ENCODE measurements around the gene CDC45. TPM values are rescaled to one million over a fixed set of nuclear protein-coding genes. Genes with fewer than 3 reads are reported as not detected.

CDC45 gene
- 3.0 and 3.7 TPM in 2 replicates for total RNA-seq
- long read RNA-seq, transcript CDC45-201 (19 exons, 1,976 nt): major isoform, 30 of 40 reads
- long read RNA-seq, partial matches to known transcripts: 1 of 40 reads
- long read RNA-seq, other reads (novel, unspliced or antisense): 6 of 40 reads

GRCh38 chr22:19479355-19480172 is at the start of gene CDC45:
CDC45 (plus strand) TSS chr22:19479920; CDS start chr22:19479969, 49 bp downstream.
- Mint-ChIP-seq H3K27ac (ENCODE audit: unreplicated experiment) (peak within 1 kb of the TSS; percentile 99), H3K4me3 (ENCODE audit: unreplicated experiment) (peak within 1 kb of the TSS; percentile 91), H3K4me1 (ENCODE audit: unreplicated experiment) (peaks cover 29% of the 10 kb centered on the region), H3K27me3 (ENCODE audit: unreplicated experiment) (no peaks in the 10 kb centered on the region), H3K9me3 (ENCODE audit: unreplicated experiment) (no peaks in the 10 kb centered on the region), H3K36me3 (ENCODE audit: unreplicated experiment) (peaks cover 3% of the 10 kb centered on the region)
- DNase-seq (ENCODE audit: extremely low spot score, unreplicated experiment): peak; percentile 98
- no peak for TF ChIP-seq CTCF (IDR thresholded peaks at IDR 0.05)

GRCh38 chr22:19429950-19430889 is 49.5 kb upstream of the CDC45 start:
- H3K27me3 Mint-ChIP-seq (ENCODE audit: unreplicated experiment): no peaks in the 10 kb centered on the region
- peaks cover 39% of the 10 kb centered on the region for H3K4me1 Mint-ChIP-seq (ENCODE audit: unreplicated experiment)
- H3K27ac Mint-ChIP-seq (ENCODE audit: unreplicated experiment): peak overlapping the region; percentile 83
- peaks cover 7% of the 10 kb centered on the region for H3K36me3 Mint-ChIP-seq (ENCODE audit: unreplicated experiment)
- peak overlapping the region; percentile 83 for H3K4me3 Mint-ChIP-seq (ENCODE audit: unreplicated experiment)
- no peak for DNase-seq (ENCODE audit: extremely low spot score, unreplicated experiment)
- no peaks in the 10 kb centered on the region for H3K9me3 Mint-ChIP-seq (ENCODE audit: unreplicated experiment)
- TF ChIP-seq CTCF (IDR thresholded peaks at IDR 0.05): no peak

GRCh38 chr22:19430890-19431541 is 48.7 kb upstream of the CDC45 start:
- Mint-ChIP-seq H3K27me3 (ENCODE audit: unreplicated experiment) (no peaks in the 10 kb centered on the region), H3K4me1 (ENCODE audit: unreplicated experiment) (peaks cover 39% of the 10 kb centered on the region), H3K36me3 (ENCODE audit: unreplicated experiment) (peaks cover 11% of the 10 kb centered on the region), H3K9me3 (ENCODE audit: unreplicated experiment) (no peaks in the 10 kb centered on the region), H3K27ac (ENCODE audit: unreplicated experiment) (peak overlapping the region; percentile 83), H3K4me3 (ENCODE audit: unreplicated experiment) (peak overlapping the region; percentile 83)
- peak; percentile 30 for TF ChIP-seq CTCF (IDR thresholded peaks at IDR 0.05)
- no peak for DNase-seq (ENCODE audit: extremely low spot score, unreplicated experiment)

- H3K36me3 Mint-ChIP-seq (ENCODE audit: unreplicated experiment): peaks cover 13% of the 10 kb centered on the region
- peaks cover 39% of the 10 kb centered on the region for H3K4me1 Mint-ChIP-seq (ENCODE audit: unreplicated experiment)
- H3K27ac Mint-ChIP-seq (ENCODE audit: unreplicated experiment): peak within 1 kb of the TSS; percentile 95
- no peak for TF ChIP-seq CTCF (IDR thresholded peaks at IDR 0.05)
- no peaks in the 10 kb centered on the region for H3K27me3 Mint-ChIP-seq (ENCODE audit: unreplicated experiment)
- H3K9me3 Mint-ChIP-seq (ENCODE audit: unreplicated experiment): no peaks in the 10 kb centered on the region
- peak within 1 kb of the TSS; percentile 89 for H3K4me3 Mint-ChIP-seq (ENCODE audit: unreplicated experiment)
- DNase-seq (ENCODE audit: extremely low spot score, unreplicated experiment): peak; percentile 93
These were observed 48.0 kb upstream of the CDC45 start, which contains the start of gene HIRA for GRCh38 chr22:19431649-19432132. HIRA (minus strand) TSS chr22:19431733; CDS start chr22:19431476, 257 bp downstream.

Measured in osteocyte (in vitro differentiated cells).